ENCODE measurements around the gene CXADR. TPM values are rescaled to one million over a fixed set of nuclear protein-coding genes. Genes with fewer than 3 reads are reported as not detected.

The CXADR gene
- total and polyA plus RNA-seq, 3 experiments from 2014 or later = 0.42 to 1.1 (median 0.81) TPM

- H3K27me3 ChIP-seq (ENCODE audit: insufficient read depth, low read length, poor library complexity, severe bottlenecking) = no peaks in the 10 kb centered on the region
- Mint-ChIP-seq H3K4me3 (no peak overlapping the region), H3K9me3 (peaks cover 0 to under 1% (median 0%) of the 10 kb centered on the region in 5 donors), H3K27me3 (peaks cover 8 to 18% of the 10 kb centered on the region in 2 donors), H3K36me3 (no peaks in the 10 kb centered on the region), H3K4me1 (peaks cover 0 to 2% (median 0%) of the 10 kb centered on the region in 3 donors), H3K27ac (no peak overlapping the region)
- H3K9me3 ChIP-seq (ENCODE audit: low read length) = no peaks in the 10 kb centered on the region
- H3K4me1 ChIP-seq (ENCODE audit: insufficient read depth, low read length) = no peaks in the 10 kb centered on the region
- CTCF ChIA-PET = no interaction called here
- no peak overlapping the region for H3K4me3 ChIP-seq (ENCODE audit: low read length)
- H3K36me3 ChIP-seq (ENCODE audit: insufficient read depth, low read length) = no peaks in the 10 kb centered on the region
- no peak overlapping the region for H3K27ac ChIP-seq (ENCODE audit: low read depth, low read length)
- POLR2A ChIA-PET = no interaction called here
- DNase-seq = no peak
Observed at GRCh38 chr21:17539323-17539722, 26.5 kb downstream of the CXADR start.

GRCh38 chr21:17539743-17540341 lies 27.0 kb downstream of the CXADR start:
- H3K9me3 ChIP-seq (ENCODE audit: low read length) = no peaks in the 10 kb centered on the region
- Mint-ChIP-seq H3K27ac (no peak overlapping the region), H3K27me3 (peaks cover 7 to 18% of the 10 kb centered on the region in 2 donors), H3K36me3 (no peaks in the 10 kb centered on the region), H3K4me3 (no peak overlapping the region), H3K4me1 (peaks cover 0 to 2% (median 0%) of the 10 kb centered on the region in 3 donors), H3K9me3 (peaks cover 0 to 2% (median 0%) of the 10 kb centered on the region in 5 donors)
- CTCF ChIA-PET = no interaction called here
- H3K4me1 ChIP-seq (ENCODE audit: insufficient read depth, low read length) = no peaks in the 10 kb centered on the region
- DNase-seq = no peak
- H3K4me3 ChIP-seq (ENCODE audit: low read length) = no peak overlapping the region
- H3K27ac ChIP-seq (ENCODE audit: low read depth, low read length) = no peak overlapping the region
- POLR2A ChIA-PET = no interaction called here
- H3K36me3 ChIP-seq (ENCODE audit: insufficient read depth, low read length) = no peaks in the 10 kb centered on the region
- no peaks in the 10 kb centered on the region for H3K27me3 ChIP-seq (ENCODE audit: insufficient read depth, low read length, poor library complexity, severe bottlenecking)

- Histone ChIP-seq H3K4me1 (ENCODE audit: insufficient read depth, low read length) (no peaks in the 10 kb centered on the region), H3K36me3 (ENCODE audit: insufficient read depth, low read length) (no peaks in the 10 kb centered on the region), H3K9me3 (ENCODE audit: low read length) (no peaks in the 10 kb centered on the region), H3K27ac (ENCODE audit: low read depth, low read length) (no peak overlapping the region), H3K4me3 (ENCODE audit: low read length) (no peak overlapping the region), H3K27me3 (ENCODE audit: insufficient read depth, low read length, poor library complexity, severe bottlenecking) (no peaks in the 10 kb centered on the region)
- POLR2A ChIA-PET = no interaction called here
- H3K27me3 Mint-ChIP-seq = peaks cover 4 to 18% of the 10 kb centered on the region in 2 donors
- peaks cover 0 to 2% (median 0%) of the 10 kb centered on the region in 5 donors for H3K9me3 Mint-ChIP-seq
- no peak for DNase-seq
- CTCF ChIA-PET = no interaction called here
- no peaks in the 10 kb centered on the region for H3K36me3 Mint-ChIP-seq
- no peak overlapping the region for H3K27ac Mint-ChIP-seq
- no peak overlapping the region for H3K4me3 Mint-ChIP-seq
- H3K4me1 Mint-ChIP-seq = peaks cover 0 to 2% (median 0%) of the 10 kb centered on the region in 3 donors
Observed at GRCh38 chr21:17540530-17540929, 27.7 kb downstream of the CXADR start.

GRCh38 chr21:17542371-17543011 lies 29.6 kb downstream of the CXADR start:
- Histone ChIP-seq H3K9me3 (ENCODE audit: low read length) (no peaks in the 10 kb centered on the region), H3K4me3 (ENCODE audit: low read length) (no peak overlapping the region), H3K36me3 (ENCODE audit: insufficient read depth, low read length) (no peaks in the 10 kb centered on the region), H3K27ac (ENCODE audit: low read depth, low read length) (no peak overlapping the region), H3K4me1 (ENCODE audit: insufficient read depth, low read length) (no peaks in the 10 kb centered on the region), H3K27me3 (ENCODE audit: insufficient read depth, low read length, poor library complexity, severe bottlenecking) (no peaks in the 10 kb centered on the region)
- H3K27ac Mint-ChIP-seq = no peak overlapping the region
- no peaks in the 10 kb centered on the region for H3K36me3 Mint-ChIP-seq
- H3K9me3 Mint-ChIP-seq = peaks cover 0 to 2% (median 0%) of the 10 kb centered on the region in 5 donors
- ChIA-PET POLR2A (no interaction called here), CTCF (interaction anchor here (0.5 kb wide), 1 partner anchor 425 kb away, joined by 3 read pairs; no protein-coding TSS in a partner anchor)
- no peak overlapping the region for H3K4me3 Mint-ChIP-seq
- no peak for DNase-seq
- H3K4me1 Mint-ChIP-seq = no peaks in the 10 kb centered on the region
- H3K27me3 Mint-ChIP-seq = peaks cover 3 to 7% of the 10 kb centered on the region in 2 donors

- Histone ChIP-seq H3K4me3 (ENCODE audit: low read length) (no peak overlapping the region), H3K4me1 (ENCODE audit: insufficient read depth, low read length) (no peaks in the 10 kb centered on the region), H3K36me3 (ENCODE audit: insufficient read depth, low read length) (no peaks in the 10 kb centered on the region), H3K9me3 (ENCODE audit: low read length) (no peaks in the 10 kb centered on the region), H3K27me3 (ENCODE audit: insufficient read depth, low read length, poor library complexity, severe bottlenecking) (no peaks in the 10 kb centered on the region), H3K27ac (ENCODE audit: low read depth, low read length) (no peak overlapping the region)
- Mint-ChIP-seq H3K36me3 (no peaks in the 10 kb centered on the region), H3K4me1 (no peaks in the 10 kb centered on the region), H3K27me3 (no peaks in the 10 kb centered on the region), H3K4me3 (no peak overlapping the region), H3K27ac (no peak overlapping the region), H3K9me3 (peaks cover 0 to 2% (median 0%) of the 10 kb centered on the region in 5 donors)
- DNase-seq = no peak
- ChIA-PET CTCF (no interaction called here), POLR2A (no interaction called here)
Observed at GRCh38 chr21:17545007-17545406, 32.2 kb downstream of the CXADR start.

GRCh38 chr21:17548262-17548661 lies 35.4 kb downstream of the CXADR start:
- Mint-ChIP-seq H3K27me3 (no peaks in the 10 kb centered on the region), H3K4me1 (no peaks in the 10 kb centered on the region), H3K36me3 (no peaks in the 10 kb centered on the region), H3K9me3 (peaks cover 0 to 2% (median 0%) of the 10 kb centered on the region in 5 donors), H3K27ac (no peak overlapping the region), H3K4me3 (no peak overlapping the region)
- ChIA-PET CTCF (interaction anchor here (1.0 kb wide), 1 partner anchor 37 kb away, joined by 3 read pairs; no protein-coding TSS in a partner anchor), POLR2A (no interaction called here)
- no peaks in the 10 kb centered on the region for H3K36me3 ChIP-seq (ENCODE audit: insufficient read depth, low read length)
- H3K4me1 ChIP-seq (ENCODE audit: insufficient read depth, low read length) = no peaks in the 10 kb centered on the region
- no peak for DNase-seq
- no peaks in the 10 kb centered on the region for H3K9me3 ChIP-seq (ENCODE audit: low read length)
- H3K27me3 ChIP-seq (ENCODE audit: insufficient read depth, low read length, poor library complexity, severe bottlenecking) = no peaks in the 10 kb centered on the region
- H3K27ac ChIP-seq (ENCODE audit: low read depth, low read length) = no peak overlapping the region
- H3K4me3 ChIP-seq (ENCODE audit: low read length) = no peak overlapping the region

- Histone ChIP-seq H3K36me3 (ENCODE audit: insufficient read depth, low read length) (no peaks in the 10 kb centered on the region), H3K4me3 (ENCODE audit: low read length) (no peak overlapping the region), H3K4me1 (ENCODE audit: insufficient read depth, low read length) (no peaks in the 10 kb centered on the region), H3K27ac (ENCODE audit: low read depth, low read length) (no peak overlapping the region), H3K9me3 (ENCODE audit: low read length) (no peaks in the 10 kb centered on the region), H3K27me3 (ENCODE audit: insufficient read depth, low read length, poor library complexity, severe bottlenecking) (no peaks in the 10 kb centered on the region)
- Mint-ChIP-seq H3K4me3 (no peak overlapping the region), H3K36me3 (no peaks in the 10 kb centered on the region), H3K4me1 (no peaks in the 10 kb centered on the region), H3K9me3 (no peaks in the 10 kb centered on the region), H3K27me3 (no peaks in the 10 kb centered on the region), H3K27ac (no peak overlapping the region)
- POLR2A ChIA-PET = no interaction called here
- CTCF ChIA-PET = no interaction called here
- no peak for DNase-seq
Observed at GRCh38 chr21:17550671-17551308, 37.9 kb downstream of the CXADR start.

- H3K27me3 ChIP-seq (ENCODE audit: insufficient read depth, low read length, poor library complexity, severe bottlenecking) = no peaks in the 10 kb centered on the region
- DNase-seq = no peak
- no peak overlapping the region for H3K4me3 Mint-ChIP-seq
- H3K27ac Mint-ChIP-seq = no peak overlapping the region
- peaks cover 1 to 4% of the 10 kb centered on the region in 2 donors for H3K27me3 Mint-ChIP-seq
- POLR2A ChIA-PET = no interaction called here
- no peaks in the 10 kb centered on the region for H3K4me1 ChIP-seq (ENCODE audit: insufficient read depth, low read length)
- no peaks in the 10 kb centered on the region for H3K9me3 ChIP-seq (ENCODE audit: low read length)
- H3K27ac ChIP-seq (ENCODE audit: low read depth, low read length) = no peak overlapping the region
- no peaks in the 10 kb centered on the region for H3K36me3 ChIP-seq (ENCODE audit: insufficient read depth, low read length)
- no peak overlapping the region for H3K4me3 ChIP-seq (ENCODE audit: low read length)
- CTCF ChIA-PET = no interaction called here
- H3K36me3 Mint-ChIP-seq = no peaks in the 10 kb centered on the region
- H3K4me1 Mint-ChIP-seq = no peaks in the 10 kb centered on the region
- no peaks in the 10 kb centered on the region for H3K9me3 Mint-ChIP-seq
Observed at GRCh38 chr21:17552410-17552809, 39.6 kb downstream of the CXADR start.

Measured in CD8-positive, alpha-beta memory T cell (primary cell).